ENCODE data around the gene SPATS2.

SPATS2 gene

Small RNAs within 50 kb of the gene (small RNA-seq; reads per million reads assigned to genes)
- 0 reads per million in 2 experiments for gene AC125611.1

Measured in SK-N-DZ (cell line).